OCI-LY3 (cell line): ENCODE measurements around the gene UPF1.
A peak's percentile ranks its signal among the peaks of the same experiment; 100 is the strongest.

Source experiments
- H2AFZ ChIP-seq: fragments of 200-600, 300-600 bp; shearing (Covaris generic); 2 replicates; pipeline ENCODE4 v1.6.0; 2014; ENCODE audit warnings: antibody characterized with exemption, low read depth, low read length
- H3K27ac ChIP-seq: fragments of 200-600, 300-600 bp; sonication (generic); 2 replicates; pipeline ENCODE4 v1.5.1; 2014; ENCODE audit warnings: mild to moderate bottlenecking, low read length, moderate library complexity, mixed read lengths
- H3K27me3 ChIP-seq: fragments of 200-600, 300-600 bp; sonication (generic); 2 replicates; pipeline ENCODE4 v1.6.1; 2014; ENCODE audit warnings: low read depth, low read length, mixed read lengths
- H3K36me3 ChIP-seq: fragments of 200-600, 300-600 bp; sonication (generic); replicated peaks from 2 replicates; pipeline ENCODE3; 2014; ENCODE audit warnings: low read depth, low read length, mixed read lengths
- H3K4me1 ChIP-seq: fragments of 300-600, 200-600 bp; sonication (generic); 2 replicates; pipeline ENCODE4 v1.6.1; 2014; ENCODE audit warnings: low read length, mixed read lengths
- H3K4me2 ChIP-seq: fragments of 200-600, 300-600 bp; sonication (generic); 2 replicates; pipeline ENCODE4 v1.6.1; 2014; ENCODE audit warnings: low read length, mixed read lengths
- H3K4me3 ChIP-seq: fragments of 300-600, 200-600 bp; sonication (generic); 2 replicates; pipeline ENCODE4 v1.5.1; 2014; ENCODE audit warnings: antibody characterized with exemption, mild to moderate bottlenecking, low read length, moderate library complexity
- H3K79me2 ChIP-seq: fragments of 300-600, 200-600 bp; shearing (Covaris generic); 2 replicates; pipeline ENCODE4 v1.6.1; 2014; ENCODE audit warnings: mild to moderate bottlenecking, low read length, mixed read lengths
- H3K9ac ChIP-seq: fragments of 300-600, 200-600 bp; shearing (Covaris generic); 2 replicates; pipeline ENCODE4 v1.6.0; 2014; ENCODE audit warnings: mild to moderate bottlenecking, low read length, moderate library complexity
- H3K9me3 ChIP-seq: fragments of 200-600, 300-600 bp; shearing (Covaris generic); 2 replicates; pipeline ENCODE4 v1.6.1; 2014; ENCODE audit warnings: low read length, mixed read lengths; ENCODE audit not compliant: insufficient read depth
- H4K20me1 ChIP-seq: fragments of 200-600, 300-600 bp; sonication (generic); 2 replicates; pipeline ENCODE4 v1.6.1; 2016; ENCODE audit warnings: low read length, mixed read lengths; ENCODE audit not compliant: insufficient read depth
- CTCF ChIP-seq: fragments of 200-600, 300-600 bp; sonication (generic); IDR thresholded peaks from 2 replicates; pipeline ENCODE4 v1.5.1; 2014; ENCODE audit warnings: antibody characterized with exemption, low read length, low read depth
- EZH2phosphoT487 ChIP-seq: fragments of 200-600 bp; shearing (Covaris generic); IDR thresholded peaks from 2 replicates; pipeline ENCODE4 v1.6.1; 2018; ENCODE audit warnings: antibody characterized with exemption, mixed run types, low read depth

The UPF1 gene

GRCh38 chr19:18860725-18861124, 29.0 kb downstream of the UPF1 start:
- Histone ChIP-seq H3K36me3 (peaks cover 84% of the 10 kb centered on the region), H3K27ac (peak overlapping the region; percentile 66), H3K9me3 (no peaks in the 10 kb centered on the region), H3K4me1 (peaks cover 19% of the 10 kb centered on the region), H3K27me3 (no peaks in the 10 kb centered on the region), H3K9ac (peak overlapping the region; percentile 12; the same call in 1 of the 2 replicates), H2AFZ (no peak overlapping the region), H3K79me2 (peaks cover 12% of the 10 kb centered on the region; the same call in 1 of the 2 replicates), H3K4me2 (peak overlapping the region; percentile 19; the same call in 1 of the 2 replicates), H4K20me1 (no peaks in the 10 kb centered on the region; the same call in 1 of the 2 replicates), H3K4me3 (no peak overlapping the region)
- TF ChIP-seq CTCF (no peak), EZH2phosphoT487 (no peak)

GRCh38 chr19:18861235-18861634, 29.5 kb downstream of the UPF1 start:
- H3K9ac ChIP-seq: peak overlapping the region; percentile 12; the same call in 1 of the 2 replicates
- no peaks in the 10 kb centered on the region for H3K9me3 ChIP-seq
- peaks cover 19% of the 10 kb centered on the region for H3K4me1 ChIP-seq
- H3K4me3 ChIP-seq: no peak overlapping the region
- peak overlapping the region; percentile 66 for H3K27ac ChIP-seq
- no peaks in the 10 kb centered on the region; the same call in 1 of the 2 replicates for H4K20me1 ChIP-seq
- no peak overlapping the region for H2AFZ ChIP-seq
- no peak for TF ChIP-seq EZH2phosphoT487
- TF ChIP-seq CTCF: no peak
- H3K79me2 ChIP-seq: peaks cover 12% of the 10 kb centered on the region; the same call in 1 of the 2 replicates
- peak overlapping the region; percentile 19; the same call in 1 of the 2 replicates for H3K4me2 ChIP-seq
- no peaks in the 10 kb centered on the region for H3K27me3 ChIP-seq
- peaks cover 84% of the 10 kb centered on the region for H3K36me3 ChIP-seq

GRCh38 chr19:18861917-18862316, 30.2 kb downstream of the UPF1 start:
- Histone ChIP-seq H3K9me3 (no peaks in the 10 kb centered on the region), H3K36me3 (peaks cover 80% of the 10 kb centered on the region)

More at GRCh38 chr19:18861917-18862316, 30.2 kb downstream of the UPF1 start:
- no peak overlapping the region for H2AFZ ChIP-seq
- no peak overlapping the region for H3K4me2 ChIP-seq
- H4K20me1 ChIP-seq: no peaks in the 10 kb centered on the region; the same call in 1 of the 2 replicates
- no peaks in the 10 kb centered on the region for H3K27me3 ChIP-seq
- peaks cover 19% of the 10 kb centered on the region for H3K4me1 ChIP-seq
- H3K9ac ChIP-seq: no peak overlapping the region
- TF ChIP-seq CTCF: no peak
- TF ChIP-seq EZH2phosphoT487: no peak
- peak overlapping the region; percentile 66 for H3K27ac ChIP-seq
- H3K79me2 ChIP-seq: peaks cover 12% of the 10 kb centered on the region; the same call in 1 of the 2 replicates
- H3K4me3 ChIP-seq: no peak overlapping the region
